Activated CD8-positive, alpha-beta memory T cell treated with anti-CD3 and anti-CD28 coated beads for 4 hours (primary cell): ENCODE measurements around the gene SKAP1.
"Not testable (repeated sequence)": the region's sequence is repeated elsewhere in the genome, so short reads cannot be mapped to it uniquely, and the experiment has no call there.

Source experiments
- DNase-seq, 2 donors: peaks; one replicate each; pipeline ENCODE4 v3.0.0-alpha.2; 2020; ENCODE audit warnings: low read depth in 2 of 2

SKAP1 gene

GRCh38 chr17:48449335-48449734, 19.3 kb upstream of the SKAP1 start:
- DNase-seq, result not testable (repeated sequence)

- no peak for DNase-seq
These were observed 15.2 kb upstream of the SKAP1 start for GRCh38 chr17:48445248-48445620.

- DNase-seq, result no peak
These were observed 14.7 kb upstream of the SKAP1 start for GRCh38 chr17:48444516-48445247.

GRCh38 chr17:48443712-48444111, 13.7 kb upstream of the SKAP1 start:
- no peak for DNase-seq

GRCh38 chr17:48442819-48443218, 12.8 kb upstream of the SKAP1 start:
- no peak for DNase-seq

GRCh38 chr17:48441862-48442261, 11.8 kb upstream of the SKAP1 start:
- no peak for DNase-seq

GRCh38 chr17:48441231-48441711, 11.3 kb upstream of the SKAP1 start:
- no peak for DNase-seq

- no peak for DNase-seq
These were observed 10.7 kb upstream of the SKAP1 start for GRCh38 chr17:48440669-48441068.

GRCh38 chr17:48439875-48440505, 10.0 kb upstream of the SKAP1 start:
- DNase-seq, result no peak

GRCh38 chr17:48439110-48439850, 9.3 kb upstream of the SKAP1 start:
- DNase-seq, result no peak

- DNase-seq, result no peak
These were observed 8.6 kb upstream of the SKAP1 start for GRCh38 chr17:48438516-48439061.

GRCh38 chr17:48433896-48434295, 3.9 kb upstream of the SKAP1 start:
- no peak for DNase-seq

- DNase-seq, result no peak
These were observed 3.1 kb upstream of the SKAP1 start for GRCh38 chr17:48432820-48433775.

GRCh38 chr17:48429156-48429555, 858 bp downstream of the SKAP1 start:
- no peak for DNase-seq

- DNase-seq, result peak; percentile 34 to 59
These were observed 2.4 kb downstream of the SKAP1 start for GRCh38 chr17:48427598-48427997.

GRCh38 chr17:48426761-48427500, 3.1 kb downstream of the SKAP1 start:
- no peak for DNase-seq

GRCh38 chr17:48426019-48426665, 3.9 kb downstream of the SKAP1 start:
- no peak for DNase-seq

GRCh38 chr17:48422060-48422459, 8.0 kb downstream of the SKAP1 start:
- not testable (repeated sequence) for DNase-seq

- DNase-seq, result no peak
These were observed 9.2 kb downstream of the SKAP1 start for GRCh38 chr17:48420823-48421222.

- DNase-seq, result no peak
These were observed 13.0 kb downstream of the SKAP1 start for GRCh38 chr17:48416971-48417370.
